AG04449 (cell line): ENCODE measurements around the gene CACNA2D3.

Experiments used
- CTCF ChIA-PET: fragments of 350-600 bp; formaldehyde crosslinking; extraction: SDS; loops from one replicate; lab custom pipeline; 2021; ENCODE audit warnings: antibody characterized with exemption; lab: Yijun Ruan, JAX
- POLR2A ChIA-PET: fragments of 400-600, 350-600 bp; formaldehyde crosslinking; extraction: SDS; loops from one replicate; lab custom pipeline; 2020; ENCODE audit warnings: antibody characterized with exemption, inconsistent platforms; lab: Yijun Ruan, JAX
- DNase-seq: peaks from one replicate; pipeline ENCODE4 v3.0.0-alpha.2; 2010; ENCODE audit warnings: low read depth, low spot score
- H3K4me3 ChIP-seq: 2 replicates; pipeline ENCODE4 v1.5.1; 2011; ENCODE audit warnings: low read depth, mild to moderate bottlenecking, control low read depth, low read length
- TF ChIP-seq, protein P1 (sequence below): IDR thresholded peaks from one replicate; pipeline ENCODE4 v1.5.1; 2011; ENCODE audit warnings: mild to moderate bottlenecking, moderate library complexity, low read length, control low read depth, inconsistent platforms; ENCODE audit not compliant: insufficient read depth; ENCODE audit errors: missing control alignments

The CACNA2D3 gene

GRCh38 chr3:54515441-54516213, 393.3 kb downstream of the CACNA2D3 start:
- TF ChIP-seq, protein P1, sequence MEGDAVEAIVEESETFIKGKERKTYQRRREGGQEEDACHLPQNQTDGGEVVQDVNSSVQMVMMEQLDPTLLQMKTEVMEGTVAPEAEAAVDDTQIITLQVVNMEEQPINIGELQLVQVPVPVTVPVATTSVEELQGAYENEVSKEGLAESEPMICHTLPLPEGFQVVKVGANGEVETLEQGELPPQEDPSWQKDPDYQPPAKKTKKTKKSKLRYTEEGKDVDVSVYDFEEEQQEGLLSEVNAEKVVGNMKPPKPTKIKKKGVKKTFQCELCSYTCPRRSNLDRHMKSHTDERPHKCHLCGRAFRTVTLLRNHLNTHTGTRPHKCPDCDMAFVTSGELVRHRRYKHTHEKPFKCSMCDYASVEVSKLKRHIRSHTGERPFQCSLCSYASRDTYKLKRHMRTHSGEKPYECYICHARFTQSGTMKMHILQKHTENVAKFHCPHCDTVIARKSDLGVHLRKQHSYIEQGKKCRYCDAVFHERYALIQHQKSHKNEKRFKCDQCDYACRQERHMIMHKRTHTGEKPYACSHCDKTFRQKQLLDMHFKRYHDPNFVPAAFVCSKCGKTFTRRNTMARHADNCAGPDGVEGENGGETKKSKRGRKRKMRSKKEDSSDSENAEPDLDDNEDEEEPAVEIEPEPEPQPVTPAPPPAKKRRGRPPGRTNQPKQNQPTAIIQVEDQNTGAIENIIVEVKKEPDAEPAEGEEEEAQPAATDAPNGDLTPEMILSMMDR, result no peak
- no peak for DNase-seq
- H3K4me3 ChIP-seq, result no peak overlapping the region
- CTCF ChIA-PET, result no interaction called here
- POLR2A ChIA-PET, result no interaction called here

DNA sequence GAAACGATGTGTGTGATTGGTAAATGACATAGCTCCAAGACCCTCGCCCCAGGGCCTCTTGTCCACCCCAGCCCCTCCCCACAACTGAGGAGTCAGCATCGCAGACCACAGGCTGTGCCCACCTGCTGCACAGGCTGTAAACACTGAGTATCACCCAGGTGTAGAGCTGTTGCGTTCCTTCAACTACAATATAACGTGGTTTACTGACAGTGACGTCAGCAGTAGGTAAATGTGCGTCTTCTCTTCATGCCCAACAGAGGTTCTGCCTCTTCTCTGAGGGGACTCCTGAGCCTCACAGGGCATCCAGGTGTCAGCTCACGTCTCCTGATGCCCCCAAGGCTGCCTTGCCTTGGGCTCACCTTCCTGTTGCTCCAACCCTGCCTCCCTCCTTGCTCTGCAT, 395.1 kb downstream of the CACNA2D3 start:
- TF ChIP-seq, protein P1, result no peak
- POLR2A ChIA-PET, result no interaction called here
- H3K4me3 ChIP-seq, result no peak overlapping the region
- DNase-seq, result no peak
- CTCF ChIA-PET, result no interaction called here

DNA sequence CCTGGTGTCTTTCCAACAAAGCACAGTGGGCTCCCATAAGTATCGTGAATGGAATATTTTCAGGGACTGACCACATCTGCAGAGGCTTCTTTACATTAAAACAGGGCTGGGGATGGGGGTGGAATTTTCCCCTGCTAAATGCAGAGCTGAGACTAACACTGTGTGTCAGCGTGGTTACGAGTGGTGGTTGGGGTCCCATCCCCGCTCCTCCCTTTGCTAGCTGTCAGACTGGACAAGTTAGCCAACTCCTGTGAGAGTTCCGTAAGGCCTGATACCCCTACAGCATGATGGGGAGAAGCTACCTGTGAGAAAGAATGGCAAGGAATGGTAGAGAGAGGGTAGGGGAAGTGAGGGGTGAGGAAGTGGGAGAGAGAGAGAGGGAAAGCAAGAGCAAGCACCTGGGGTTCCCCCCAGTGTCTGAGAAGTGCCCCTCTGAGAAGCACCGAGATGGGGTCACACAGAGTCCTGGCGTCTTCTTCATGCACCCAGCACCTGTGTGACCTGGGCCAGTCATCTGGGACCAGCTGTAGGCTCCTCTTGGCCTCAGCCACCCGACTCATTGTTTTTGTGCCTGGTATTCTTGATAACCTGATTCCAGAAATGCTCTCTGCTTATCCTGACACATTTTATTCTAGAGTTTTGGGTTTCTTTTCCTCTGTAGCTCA, 395.8 kb downstream of the CACNA2D3 start:
- no peak overlapping the region for H3K4me3 ChIP-seq
- ChIA-PET POLR2A (no interaction called here), CTCF (no interaction called here)
- TF ChIP-seq, protein P1, result no peak
- DNase-seq, result no peak

DNA sequence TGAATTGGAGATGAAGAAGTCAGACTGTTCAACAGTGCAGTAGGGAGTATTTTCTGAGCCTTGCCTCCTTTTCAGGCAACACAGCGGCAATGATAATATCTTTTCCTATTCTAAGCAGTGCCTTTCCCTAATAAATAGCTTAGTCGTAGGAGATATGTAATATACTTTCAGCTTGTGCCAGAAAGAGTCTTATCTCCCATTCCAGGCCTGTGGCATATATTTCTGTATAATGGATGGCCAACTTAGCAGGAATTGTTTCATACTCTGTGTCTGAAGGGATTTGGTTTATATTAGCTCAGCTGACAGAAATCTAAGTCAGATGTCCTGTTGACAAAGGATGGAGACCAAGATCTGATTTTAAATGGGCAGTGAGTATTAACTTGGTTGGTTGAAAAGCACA, 397.1 kb downstream of the CACNA2D3 start:
- ChIA-PET POLR2A (no interaction called here), CTCF (no interaction called here)
- H3K4me3 ChIP-seq, result no peak overlapping the region
- TF ChIP-seq, protein P1, result no peak
- no peak for DNase-seq

- TF ChIP-seq, protein P1, result no peak
- DNase-seq, result no peak
- ChIA-PET CTCF (no interaction called here), POLR2A (no interaction called here)
- H3K4me3 ChIP-seq, result no peak overlapping the region
Observed at GRCh38 chr3:54520060-54520459, 397.7 kb downstream of the CACNA2D3 start.

GRCh38 chr3:54527521-54527920, 405.2 kb downstream of the CACNA2D3 start:
- no peak for DNase-seq
- ChIA-PET CTCF (interaction anchor here (1.0 kb wide), 1 partner anchor 589 kb away, joined by 3 read pairs; no protein-coding TSS in a partner anchor), POLR2A (no interaction called here)
- TF ChIP-seq, protein P1, result no peak
- H3K4me3 ChIP-seq, result no peak overlapping the region
